Chondrocyte (in vitro differentiated cells): ENCODE results near the gene CD164. TPM values are rescaled to one million over a fixed set of nuclear protein-coding genes. Genes with fewer than 3 reads are reported as not detected.
"Not testable (repeated sequence)": the region's sequence is repeated elsewhere in the genome, so short reads cannot be mapped to it uniquely, and the experiment has no call there.

Experiments
- DNase-seq: peaks from one replicate; pipeline ENCODE4 v3.0.0; 2021; ENCODE audit warnings: mixed read lengths, low spot score
- H3K27ac Mint-ChIP-seq: one replicate; pipeline ENCODE4 v1.8.0; 2021; ENCODE audit warnings: mild to moderate bottlenecking, moderate library complexity, mixed read lengths; ENCODE audit not compliant: unreplicated experiment
- H3K27me3 Mint-ChIP-seq: 2 replicates; pipeline ENCODE4 v1.8.0; 2021; ENCODE audit warnings: low read depth, mixed read lengths
- H3K36me3 Mint-ChIP-seq: 2 replicates; pipeline ENCODE4 v1.8.0; 2021; ENCODE audit warnings: low read depth, mixed read lengths
- H3K4me1 Mint-ChIP-seq: 2 replicates; pipeline ENCODE4 v1.8.0; 2021; ENCODE audit warnings: low read depth, mild to moderate bottlenecking, mixed read lengths
- H3K4me3 Mint-ChIP-seq: one replicate; pipeline ENCODE4 v1.8.0; 2021; ENCODE audit warnings: mild to moderate bottlenecking, moderate library complexity, mixed read lengths; ENCODE audit not compliant: unreplicated experiment
- H3K9me3 Mint-ChIP-seq: 2 replicates; pipeline ENCODE4 v1.8.0; 2021; ENCODE audit warnings: low read depth, mixed read lengths
- total RNA-seq: library from RNA; stranded (reverse); gene quantifications from 3 replicates; pipeline ENCODE4 v1.2.1, GENCODE V29; 2021
- TF ChIP-seq, protein P1 (sequence below): fragments of 200-600 bp; sonication (generic); IDR thresholded peaks from 2 replicates; pipeline ENCODE4 v1.5.0; 2021; ENCODE audit warnings: antibody characterized with exemption, mild to moderate bottlenecking, moderate library complexity

CD164 gene
- total RNA-seq, 1 donor from 2014 or later, result 259 TPM

DNA sequence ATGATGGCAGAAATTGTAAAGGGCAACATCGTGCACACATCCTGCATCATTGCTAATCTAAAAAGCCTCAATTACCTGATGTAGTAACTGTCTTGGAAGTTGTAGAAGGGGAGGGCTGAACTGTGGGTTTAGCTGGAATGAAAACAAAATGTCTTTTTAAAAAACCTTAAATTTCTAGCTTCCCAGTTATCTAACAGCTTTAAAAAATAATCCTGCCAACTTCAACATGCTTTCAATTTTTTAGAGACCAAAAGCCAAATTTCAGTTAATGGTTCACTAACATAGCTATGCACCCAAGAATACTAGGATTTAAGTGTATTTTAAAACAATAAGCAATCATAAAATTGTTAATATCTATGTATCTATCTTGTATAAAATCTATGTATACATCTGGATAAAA lies 11.9 kb downstream of the CD164 start:
- no peaks in the 10 kb centered on the region for H3K27me3 Mint-ChIP-seq
- H3K4me3 Mint-ChIP-seq, result no peak overlapping the region
- DNase-seq, result no peak
- TF ChIP-seq, protein P1, sequence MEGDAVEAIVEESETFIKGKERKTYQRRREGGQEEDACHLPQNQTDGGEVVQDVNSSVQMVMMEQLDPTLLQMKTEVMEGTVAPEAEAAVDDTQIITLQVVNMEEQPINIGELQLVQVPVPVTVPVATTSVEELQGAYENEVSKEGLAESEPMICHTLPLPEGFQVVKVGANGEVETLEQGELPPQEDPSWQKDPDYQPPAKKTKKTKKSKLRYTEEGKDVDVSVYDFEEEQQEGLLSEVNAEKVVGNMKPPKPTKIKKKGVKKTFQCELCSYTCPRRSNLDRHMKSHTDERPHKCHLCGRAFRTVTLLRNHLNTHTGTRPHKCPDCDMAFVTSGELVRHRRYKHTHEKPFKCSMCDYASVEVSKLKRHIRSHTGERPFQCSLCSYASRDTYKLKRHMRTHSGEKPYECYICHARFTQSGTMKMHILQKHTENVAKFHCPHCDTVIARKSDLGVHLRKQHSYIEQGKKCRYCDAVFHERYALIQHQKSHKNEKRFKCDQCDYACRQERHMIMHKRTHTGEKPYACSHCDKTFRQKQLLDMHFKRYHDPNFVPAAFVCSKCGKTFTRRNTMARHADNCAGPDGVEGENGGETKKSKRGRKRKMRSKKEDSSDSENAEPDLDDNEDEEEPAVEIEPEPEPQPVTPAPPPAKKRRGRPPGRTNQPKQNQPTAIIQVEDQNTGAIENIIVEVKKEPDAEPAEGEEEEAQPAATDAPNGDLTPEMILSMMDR, result no peak
- H3K36me3 Mint-ChIP-seq, result peaks cover 32% of the 10 kb centered on the region
- H3K27ac Mint-ChIP-seq, result no peak overlapping the region
- no peaks in the 10 kb centered on the region for H3K9me3 Mint-ChIP-seq
- peaks cover 25% of the 10 kb centered on the region for H3K4me1 Mint-ChIP-seq

DNA sequence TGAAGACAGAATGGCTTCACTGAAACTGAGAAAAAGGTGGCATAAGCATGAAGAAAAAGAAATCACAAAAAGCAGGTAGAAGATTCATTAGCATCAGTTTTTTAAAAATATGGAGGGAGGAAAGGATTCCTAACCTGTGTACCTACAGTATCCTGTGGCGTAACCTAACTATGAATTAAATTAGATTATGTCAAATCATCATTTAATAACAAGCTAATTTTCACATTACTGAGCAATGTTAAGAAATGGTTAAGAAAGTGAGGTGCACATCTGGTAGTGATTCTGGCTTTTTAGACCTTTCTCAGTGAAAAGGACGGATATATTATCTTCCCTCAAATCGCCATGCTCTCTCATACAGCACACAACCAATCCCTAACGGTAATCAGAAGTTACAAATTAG lies 12.5 kb downstream of the CD164 start:
- DNase-seq, result no peak
- H3K27ac Mint-ChIP-seq, result no peak overlapping the region
- H3K4me1 Mint-ChIP-seq, result peaks cover 25% of the 10 kb centered on the region
- TF ChIP-seq, protein P1, result no peak
- no peak overlapping the region for H3K4me3 Mint-ChIP-seq
- H3K9me3 Mint-ChIP-seq, result no peaks in the 10 kb centered on the region
- H3K36me3 Mint-ChIP-seq, result peaks cover 31% of the 10 kb centered on the region
- no peaks in the 10 kb centered on the region for H3K27me3 Mint-ChIP-seq

- not testable (repeated sequence) for H3K27me3 Mint-ChIP-seq, H3K4me3 Mint-ChIP-seq, H3K4me1 Mint-ChIP-seq, DNase-seq, H3K27ac Mint-ChIP-seq, H3K9me3 Mint-ChIP-seq
- peaks cover 39% of the 10 kb centered on the region for H3K36me3 Mint-ChIP-seq
Measured at GRCh38 chr6:109364382-109365078, 17.7 kb downstream of the CD164 start.

DNA sequence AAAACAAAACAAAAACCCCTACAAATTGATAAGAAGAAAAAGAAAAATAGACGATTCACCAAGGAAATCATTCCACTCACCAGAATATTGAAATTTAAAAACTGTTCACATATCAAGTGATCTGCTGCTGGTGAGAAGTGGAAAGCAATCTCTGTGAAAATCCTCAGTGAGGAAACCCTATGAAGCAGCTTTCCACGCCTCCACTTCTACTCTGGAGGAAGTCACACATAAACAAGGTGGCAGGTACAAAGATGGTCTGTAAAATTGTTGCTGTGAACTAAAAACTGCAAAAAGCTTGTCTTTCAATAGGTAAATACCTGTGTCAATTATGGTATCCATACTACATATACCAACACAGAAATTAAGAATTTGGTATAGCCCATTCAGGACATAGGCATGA lies 18.5 kb downstream of the CD164 start:
- H3K27me3 Mint-ChIP-seq, result no peaks in the 10 kb centered on the region
- no peak overlapping the region for H3K4me3 Mint-ChIP-seq
- H3K36me3 Mint-ChIP-seq, result peaks cover 39% of the 10 kb centered on the region
- DNase-seq, result no peak
- TF ChIP-seq, protein P1, result no peak
- no peaks in the 10 kb centered on the region for H3K9me3 Mint-ChIP-seq
- H3K27ac Mint-ChIP-seq, result no peak overlapping the region
- no peaks in the 10 kb centered on the region for H3K4me1 Mint-ChIP-seq

GRCh38 chr6:109362102-109362884 lies 20.0 kb downstream of the CD164 start:
- H3K36me3 Mint-ChIP-seq, result peaks cover 46% of the 10 kb centered on the region
- no peak overlapping the region for H3K27ac Mint-ChIP-seq
- H3K9me3 Mint-ChIP-seq, result no peaks in the 10 kb centered on the region
- H3K27me3 Mint-ChIP-seq, result no peaks in the 10 kb centered on the region
- no peak for DNase-seq
- TF ChIP-seq, protein P1, result no peak
- no peaks in the 10 kb centered on the region for H3K4me1 Mint-ChIP-seq
- no peak overlapping the region for H3K4me3 Mint-ChIP-seq
